Measurements from ENCODE around the gene NBAS. TPM values are rescaled to one million over a fixed set of nuclear protein-coding genes. Genes with fewer than 3 reads are reported as not detected.
"Not testable (repeated sequence)": the region's sequence is repeated elsewhere in the genome, so short reads cannot be mapped to it uniquely, and the experiment has no call there.

NBAS gene
- polyA plus RNA-seq, 1 experiment: 35.6 TPM

DNA sequence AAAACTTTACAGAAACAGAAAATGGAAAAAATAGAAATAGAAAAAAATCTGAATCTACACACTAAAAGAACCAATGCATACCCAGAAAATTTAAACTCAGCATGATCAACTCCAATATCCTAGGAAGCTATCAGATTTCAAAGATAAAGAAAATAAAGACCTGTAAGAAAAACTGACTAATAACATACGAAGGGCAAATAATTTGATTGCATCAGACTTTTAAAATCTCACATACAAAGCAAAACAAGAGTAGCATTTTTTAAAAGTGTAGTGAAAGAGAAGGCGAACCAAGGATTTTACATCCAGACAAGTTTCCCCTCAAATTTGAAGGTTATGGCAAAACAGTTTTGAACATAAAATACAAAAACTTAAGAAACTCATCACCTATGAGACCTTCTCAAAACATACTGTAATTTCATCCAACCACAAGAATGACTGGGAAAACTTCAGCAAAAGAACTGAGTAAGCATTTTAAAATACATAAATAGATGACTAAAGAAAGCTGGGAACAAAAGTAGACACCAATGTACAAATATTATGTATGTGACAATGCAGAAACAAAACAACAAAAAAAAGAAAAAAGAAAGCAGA is 54.8 kb downstream of the NBAS start:
- CTCF ChIA-PET: interaction anchor here (1.3 kb wide), 1 partner anchor 9 kb away, joined by 8 read pairs; no protein-coding TSS in a partner anchor
- no peak overlapping the region for H3K4me3 ChIP-seq (ENCODE audit: low read depth, low read length)
- H3K27me3 ChIP-seq (ENCODE audit: control insufficient read depth, insufficient read depth, low read length): no peaks in the 10 kb centered on the region
- no peak for DNase-seq (ENCODE audit: low read depth)
- peaks cover 6% of the 10 kb centered on the region for H3K36me3 ChIP-seq (ENCODE audit: control insufficient read depth, insufficient read depth, low read length)
- POLR2A ChIA-PET: no interaction called here
- TF ChIP-seq, protein P1, sequence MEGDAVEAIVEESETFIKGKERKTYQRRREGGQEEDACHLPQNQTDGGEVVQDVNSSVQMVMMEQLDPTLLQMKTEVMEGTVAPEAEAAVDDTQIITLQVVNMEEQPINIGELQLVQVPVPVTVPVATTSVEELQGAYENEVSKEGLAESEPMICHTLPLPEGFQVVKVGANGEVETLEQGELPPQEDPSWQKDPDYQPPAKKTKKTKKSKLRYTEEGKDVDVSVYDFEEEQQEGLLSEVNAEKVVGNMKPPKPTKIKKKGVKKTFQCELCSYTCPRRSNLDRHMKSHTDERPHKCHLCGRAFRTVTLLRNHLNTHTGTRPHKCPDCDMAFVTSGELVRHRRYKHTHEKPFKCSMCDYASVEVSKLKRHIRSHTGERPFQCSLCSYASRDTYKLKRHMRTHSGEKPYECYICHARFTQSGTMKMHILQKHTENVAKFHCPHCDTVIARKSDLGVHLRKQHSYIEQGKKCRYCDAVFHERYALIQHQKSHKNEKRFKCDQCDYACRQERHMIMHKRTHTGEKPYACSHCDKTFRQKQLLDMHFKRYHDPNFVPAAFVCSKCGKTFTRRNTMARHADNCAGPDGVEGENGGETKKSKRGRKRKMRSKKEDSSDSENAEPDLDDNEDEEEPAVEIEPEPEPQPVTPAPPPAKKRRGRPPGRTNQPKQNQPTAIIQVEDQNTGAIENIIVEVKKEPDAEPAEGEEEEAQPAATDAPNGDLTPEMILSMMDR (IDR thresholded peaks at IDR 0.05; ENCODE audit: insufficient read depth, low read depth, low read length): no peak

GRCh38 chr2:15504882-15505663 is 56.1 kb downstream of the NBAS start:
- DNase-seq (ENCODE audit: low read depth): no peak
- H3K4me3 ChIP-seq (ENCODE audit: low read depth, low read length): no peak overlapping the region
- ChIA-PET CTCF (interaction anchor here (1.7 kb wide), 1 partner anchor 11 kb away, joined by 3 read pairs; no protein-coding TSS in a partner anchor), POLR2A (no interaction called here)
- TF ChIP-seq, protein P1 (IDR thresholded peaks at IDR 0.05; ENCODE audit: insufficient read depth, low read depth, low read length): no peak
- peaks cover 6% of the 10 kb centered on the region for H3K36me3 ChIP-seq (ENCODE audit: control insufficient read depth, insufficient read depth, low read length)
- no peaks in the 10 kb centered on the region for H3K27me3 ChIP-seq (ENCODE audit: control insufficient read depth, insufficient read depth, low read length)

DNA sequence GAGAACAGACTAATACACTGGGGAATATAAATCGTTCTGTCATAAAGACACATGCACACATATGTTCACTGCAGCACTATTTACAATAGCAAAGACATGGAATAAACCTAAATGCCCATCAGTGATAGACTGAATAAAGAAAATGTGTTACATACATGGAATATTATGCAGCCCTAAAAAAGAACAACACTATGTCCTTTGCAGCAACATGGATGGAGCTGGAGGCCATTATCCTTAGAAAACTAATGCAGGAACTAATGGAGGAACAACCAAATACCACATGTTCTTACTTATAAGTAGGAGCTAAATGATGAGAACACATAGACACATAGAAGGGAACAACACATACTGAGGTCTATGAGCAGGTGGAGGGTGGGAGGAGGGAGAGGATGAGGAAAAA is 61.9 kb downstream of the NBAS start:
- CTCF ChIA-PET; DNase-seq (ENCODE audit: low read depth); H3K27me3 ChIP-seq (ENCODE audit: control insufficient read depth, insufficient read depth, low read length); POLR2A ChIA-PET; H3K36me3 ChIP-seq (ENCODE audit: control insufficient read depth, insufficient read depth, low read length); H3K4me3 ChIP-seq (ENCODE audit: low read depth, low read length): not testable (repeated sequence)

DNA sequence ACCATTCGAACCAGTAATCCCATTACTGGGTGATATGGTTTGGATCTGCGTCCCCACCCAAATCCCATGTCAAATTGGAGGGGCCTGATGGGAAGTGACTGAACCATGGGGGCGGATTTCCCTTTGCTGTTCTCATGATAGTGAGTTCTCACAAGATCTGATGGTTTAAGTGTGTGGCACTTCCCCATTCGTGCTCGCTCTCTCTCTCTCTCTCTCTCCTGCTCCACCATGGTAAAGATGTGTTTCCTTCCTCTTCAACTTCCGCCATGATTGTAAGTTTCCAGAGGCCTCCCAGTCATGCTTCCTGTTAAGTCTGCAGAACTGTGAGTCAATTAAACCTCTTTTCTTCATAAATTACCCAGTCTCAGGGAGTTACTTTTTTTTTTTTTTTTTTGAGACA is 62.6 kb downstream of the NBAS start:
- Histone ChIP-seq H3K27me3 (ENCODE audit: control insufficient read depth, insufficient read depth, low read length) (no peaks in the 10 kb centered on the region), H3K36me3 (ENCODE audit: control insufficient read depth, insufficient read depth, low read length) (peaks cover 8% of the 10 kb centered on the region), H3K4me3 (ENCODE audit: low read depth, low read length) (no peak overlapping the region)
- ChIA-PET CTCF (no interaction called here), POLR2A (no interaction called here)
- DNase-seq (ENCODE audit: low read depth): no peak
- TF ChIP-seq, protein P1 (IDR thresholded peaks at IDR 0.05; ENCODE audit: insufficient read depth, low read depth, low read length): no peak

DNA sequence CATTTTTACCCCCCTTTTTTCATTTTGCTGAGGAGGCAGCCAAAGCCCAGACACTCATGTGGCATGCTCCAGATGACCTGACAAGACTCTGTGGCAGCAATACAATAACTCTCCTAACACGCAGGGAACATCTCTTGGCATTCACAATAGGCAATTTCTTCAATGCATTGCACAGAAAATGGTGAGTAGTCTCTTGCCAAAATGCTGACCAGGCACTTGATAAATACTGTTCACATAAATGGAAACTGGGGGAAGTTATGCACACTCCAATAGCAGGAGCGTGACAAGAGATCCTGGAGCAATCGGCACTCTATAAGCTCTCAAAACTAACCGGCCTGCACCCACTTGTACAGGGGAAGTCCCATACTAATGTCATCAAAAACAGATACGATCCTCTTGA is 66.3 kb downstream of the NBAS start:
- no peak overlapping the region for H3K4me3 ChIP-seq (ENCODE audit: low read depth, low read length)
- CTCF ChIA-PET: no interaction called here
- TF ChIP-seq, protein P1 (IDR thresholded peaks at IDR 0.05; ENCODE audit: insufficient read depth, low read depth, low read length): no peak
- DNase-seq (ENCODE audit: low read depth): no peak
- POLR2A ChIA-PET: no interaction called here
- peaks cover 3% of the 10 kb centered on the region for H3K36me3 ChIP-seq (ENCODE audit: control insufficient read depth, insufficient read depth, low read length)
- no peaks in the 10 kb centered on the region for H3K27me3 ChIP-seq (ENCODE audit: control insufficient read depth, insufficient read depth, low read length)

Data from BJ (cell line).